Activated CD8-positive, alpha-beta memory T cell treated with anti-CD3 and anti-CD28 coated beads, Interleukin-2, amount 10 ng/mL, durations not matched to agents 7 days and 5 days (primary cell): Measurements from ENCODE around the gene CAPZA1. TPM values are rescaled to one million over a fixed set of nuclear protein-coding genes. Genes with fewer than 3 reads are reported as not detected.
"Not testable (repeated sequence)": the region's sequence is repeated elsewhere in the genome, so short reads cannot be mapped to it uniquely, and the experiment has no call there.

ENCODE experiments used
- ATAC-seq: fragments of 150-1000 bp; cut with Tn5 transposase; one replicate; pipeline ENCODE4 v1.10.0; 2021; ENCODE audit warnings: moderate library complexity
- CTCF ChIA-PET: fragments of 350-600 bp; sonication (Branson Sonifier 250); formaldehyde crosslinking; loops from one replicate; lab custom pipeline; 2021; ENCODE audit warnings: antibody characterized with exemption; lab: Charles Lee
- DNase-seq: peaks from one replicate; pipeline ENCODE4 v3.0.0-alpha.2; 2020
- H3K27ac Mint-ChIP-seq: one replicate; pipeline ENCODE4 v1.8.0; 2021; ENCODE audit warnings: mild to moderate bottlenecking, mixed read lengths
- H3K27me3 Mint-ChIP-seq: one replicate; pipeline ENCODE4 v1.8.0; 2021; ENCODE audit warnings: mixed read lengths
- H3K36me3 Mint-ChIP-seq: one replicate; pipeline ENCODE4 v1.8.0; 2021; ENCODE audit warnings: mild to moderate bottlenecking, mixed read lengths
- H3K4me1 Mint-ChIP-seq: one replicate; pipeline ENCODE4 v1.8.0; 2021; ENCODE audit warnings: mixed read lengths
- H3K4me3 Mint-ChIP-seq: one replicate; pipeline ENCODE4 v1.8.0; 2021; ENCODE audit warnings: mild to moderate bottlenecking, moderate library complexity, mixed read lengths
- H3K9me3 Mint-ChIP-seq: one replicate; pipeline ENCODE4 v1.8.0; 2022; ENCODE audit warnings: low read depth, mixed read lengths
- total RNA-seq, 2 experiments: library from RNA; stranded (reverse); gene quantifications; one replicate each; pipeline ENCODE4 v1.2.3, GENCODE V29; 2021

CAPZA1 gene
- total RNA-seq, 2 experiments from 2014 or later: 293 to 301 TPM

DNA sequence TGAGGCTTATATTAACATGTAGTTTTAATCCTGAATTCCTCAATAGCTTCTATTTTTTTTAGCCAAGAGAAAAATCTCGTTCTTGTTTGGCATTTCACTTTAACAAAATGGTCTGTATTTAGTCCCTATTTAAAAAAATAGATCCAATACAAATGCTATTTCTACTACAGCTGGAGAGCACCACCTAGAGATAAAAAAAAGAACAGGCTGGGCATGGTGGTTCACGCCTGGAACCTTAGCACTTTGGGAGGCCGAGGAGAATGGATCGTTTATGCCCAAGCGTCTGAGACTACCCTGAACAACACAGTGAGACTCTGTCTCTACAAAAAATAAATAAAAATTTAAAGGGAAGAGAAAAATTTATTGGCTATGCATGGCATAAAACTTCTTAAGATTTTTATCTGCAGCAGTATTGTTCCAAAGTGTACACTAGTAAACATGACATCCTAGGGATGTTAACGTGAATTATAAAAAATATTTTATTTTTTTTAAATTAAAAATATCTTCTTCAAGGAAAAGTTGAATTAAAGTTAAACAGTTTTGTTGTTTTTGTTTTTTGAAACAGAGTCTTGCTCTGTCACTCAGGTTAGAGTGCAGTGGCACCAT lies 5.1 kb upstream of the CAPZA1 start:
- ATAC-seq: no peak
- peaks cover 30% of the 10 kb centered on the region for H3K4me1 Mint-ChIP-seq
- peaks cover 5% of the 10 kb centered on the region for H3K36me3 Mint-ChIP-seq
- DNase-seq: no peak
- CTCF ChIA-PET: interaction anchor here (0.7 to 6.1 kb wide), 17 partner anchors 8 to 226 kb away, joined by 3 to 66 read pairs (median 4); partner anchors contain the start of genes CTTNBP2NL and WNT2B
- no peak overlapping the region for H3K4me3 Mint-ChIP-seq
- no peaks in the 10 kb centered on the region for H3K27me3 Mint-ChIP-seq
- H3K27ac Mint-ChIP-seq: no peak overlapping the region
- no peaks in the 10 kb centered on the region for H3K9me3 Mint-ChIP-seq

- Mint-ChIP-seq H3K36me3 (peaks cover 23% of the 10 kb centered on the region), H3K27me3 (no peaks in the 10 kb centered on the region), H3K27ac (peak overlapping the region; percentile 99), H3K9me3 (no peaks in the 10 kb centered on the region), H3K4me1 (peaks cover 25% of the 10 kb centered on the region), H3K4me3 (peak overlapping the region; percentile 99)
- DNase-seq: peak; percentile 53
- ATAC-seq: peak; percentile 18
- CTCF ChIA-PET: interaction anchor here (1.0 to 6.1 kb wide), 11 partner anchors 17 to 227 kb away, joined by 3 to 66 read pairs (median 4); partner anchors contain the start of genes MOV10 and PPM1J
These were observed 1.4 kb upstream of the CAPZA1 start for GRCh38 chr1:112618114-112618720.

- Mint-ChIP-seq H3K4me1 (peaks cover 26% of the 10 kb centered on the region), H3K9me3 (no peaks in the 10 kb centered on the region), H3K36me3 (peaks cover 24% of the 10 kb centered on the region), H3K4me3 (peak within 1 kb of the TSS; percentile 99), H3K27ac (peak within 1 kb of the TSS; percentile 99), H3K27me3 (no peaks in the 10 kb centered on the region)
- ATAC-seq (peak; percentile 27), DNase-seq (peak; percentile 74)
- CTCF ChIA-PET: interaction anchor here (1.0 to 3.3 kb wide), 8 partner anchors 29 to 864 kb away, joined by 3 to 14 read pairs (median 4); partner anchors contain the start of genes MOV10 and PPM1J
These were observed 713 bp upstream of the CAPZA1 start, which contains the start of gene ST7L for GRCh38 chr1:112618721-112619517. TSS of gene ST7L (minus strand) at chr1:112619141. CDS start at chr1:112619113, 28 bp downstream.

DNA sequence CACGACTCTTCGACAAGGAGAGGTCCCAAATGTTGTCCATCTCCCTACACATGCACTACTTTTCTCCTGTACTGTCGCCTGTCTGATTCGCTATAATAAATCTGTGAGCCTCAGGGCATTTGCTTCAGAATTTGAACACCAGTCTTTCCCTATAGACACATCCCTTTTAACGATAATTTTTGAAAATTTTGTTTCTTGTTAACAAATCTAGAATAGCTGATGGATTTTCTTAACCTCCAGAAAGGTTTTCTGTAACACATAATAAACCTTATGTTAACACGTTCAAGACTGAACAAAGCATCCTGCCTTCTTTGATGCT lies 704 bp downstream of the CAPZA1 start:
- ATAC-seq (no peak), DNase-seq (no peak)
- Mint-ChIP-seq H3K4me1 (peaks cover 36% of the 10 kb centered on the region), H3K36me3 (peaks cover 33% of the 10 kb centered on the region), H3K27me3 (no peaks in the 10 kb centered on the region), H3K27ac (peak overlapping the region; percentile 99), H3K9me3 (no peaks in the 10 kb centered on the region), H3K4me3 (peak overlapping the region; percentile 99)
- CTCF ChIA-PET: interaction anchor here (2.3 kb wide), 1 partner anchor 118 kb away, joined by 7 read pairs; no protein-coding TSS in a partner anchor

GRCh38 chr1:112624493-112624892 lies 4.9 kb downstream of the CAPZA1 start:
- not testable (repeated sequence) for H3K27me3 Mint-ChIP-seq, DNase-seq, H3K9me3 Mint-ChIP-seq, ATAC-seq, H3K4me3 Mint-ChIP-seq
- Mint-ChIP-seq H3K27ac (peak overlapping the region; percentile 64), H3K4me1 (peaks cover 57% of the 10 kb centered on the region), H3K36me3 (peaks cover 63% of the 10 kb centered on the region)
- CTCF ChIA-PET: interaction anchor here (1.1 kb wide), 1 partner anchor 41 kb away, joined by 4 read pairs; no protein-coding TSS in a partner anchor

DNA sequence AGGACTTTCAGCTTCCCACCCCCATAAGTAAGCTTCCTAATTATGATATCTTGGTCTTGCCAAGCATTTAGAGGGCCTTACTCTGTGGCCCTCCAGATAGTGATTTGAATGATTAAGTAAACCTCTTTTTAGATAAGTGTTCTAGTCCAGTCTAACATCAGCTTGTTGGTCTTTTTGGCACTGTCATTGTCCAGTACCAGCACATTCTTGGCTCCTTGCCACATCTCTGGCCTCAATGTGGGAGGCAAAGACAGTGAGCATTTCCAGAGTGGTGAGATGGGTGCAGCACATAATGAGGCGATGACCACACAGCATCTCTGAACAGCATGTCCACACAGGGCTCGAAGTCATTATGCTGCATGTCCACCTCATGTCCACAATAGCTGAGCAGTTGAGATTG lies 6.1 kb downstream of the CAPZA1 start:
- H3K4me1 Mint-ChIP-seq: peaks cover 62% of the 10 kb centered on the region
- H3K9me3 Mint-ChIP-seq: no peaks in the 10 kb centered on the region
- no peak overlapping the region for H3K4me3 Mint-ChIP-seq
- DNase-seq (no peak), ATAC-seq (no peak)
- peak overlapping the region; percentile 8 for H3K27ac Mint-ChIP-seq
- peaks cover 62% of the 10 kb centered on the region for H3K36me3 Mint-ChIP-seq
- CTCF ChIA-PET: interaction anchor here (0.6 kb wide), 1 partner anchor 10 kb away, joined by 3 read pairs; no protein-coding TSS in a partner anchor
- H3K27me3 Mint-ChIP-seq: no peaks in the 10 kb centered on the region

- CTCF ChIA-PET: interaction anchor here (0.6 kb wide), 1 partner anchor 11 kb away, joined by 3 read pairs; no protein-coding TSS in a partner anchor
- peaks cover 62% of the 10 kb centered on the region for H3K36me3 Mint-ChIP-seq
- peaks cover 66% of the 10 kb centered on the region for H3K4me1 Mint-ChIP-seq
- no peak for ATAC-seq
- no peak overlapping the region for H3K27ac Mint-ChIP-seq
- no peak overlapping the region for H3K4me3 Mint-ChIP-seq
- H3K27me3 Mint-ChIP-seq: no peaks in the 10 kb centered on the region
- no peaks in the 10 kb centered on the region for H3K9me3 Mint-ChIP-seq
- DNase-seq: no peak
These were observed 6.6 kb downstream of the CAPZA1 start for GRCh38 chr1:112626193-112626592.

- Mint-ChIP-seq H3K4me3 (no peak overlapping the region), H3K27ac (no peak overlapping the region), H3K9me3 (no peaks in the 10 kb centered on the region), H3K36me3 (peaks cover 64% of the 10 kb centered on the region), H3K4me1 (peaks cover 68% of the 10 kb centered on the region), H3K27me3 (no peaks in the 10 kb centered on the region)
- CTCF ChIA-PET: no interaction called here
- DNase-seq (no peak), ATAC-seq (no peak)
These were observed 7.3 kb downstream of the CAPZA1 start for GRCh38 chr1:112626887-112627286.

- Mint-ChIP-seq H3K36me3 (peaks cover 63% of the 10 kb centered on the region), H3K4me1 (peaks cover 69% of the 10 kb centered on the region), H3K27me3 (no peaks in the 10 kb centered on the region), H3K27ac (no peak overlapping the region), H3K4me3 (no peak overlapping the region), H3K9me3 (no peaks in the 10 kb centered on the region)
- CTCF ChIA-PET: no interaction called here
- DNase-seq (no peak), ATAC-seq (no peak)
These were observed 8.9 kb downstream of the CAPZA1 start for GRCh38 chr1:112628516-112628915.

DNA sequence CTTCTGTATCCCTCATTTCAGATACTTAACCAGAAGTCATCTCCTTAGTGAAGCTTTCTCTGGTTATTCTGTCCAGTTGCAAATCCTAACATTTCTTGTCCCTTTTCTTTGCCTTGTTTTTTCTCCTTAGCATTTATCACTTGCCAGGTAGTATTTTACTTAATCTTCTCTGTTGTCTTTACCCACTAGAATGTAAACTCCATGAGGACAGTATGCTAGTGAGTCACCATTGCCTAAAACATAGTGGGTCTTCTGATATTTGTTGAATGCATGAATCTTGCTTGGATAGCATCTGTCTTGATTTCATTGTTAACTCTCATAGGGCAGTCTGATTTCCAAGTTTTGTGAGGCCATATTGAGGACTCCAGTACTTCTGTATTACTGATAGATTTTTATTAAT lies 9.6 kb downstream of the CAPZA1 start:
- H3K27me3 Mint-ChIP-seq: no peaks in the 10 kb centered on the region
- no peak overlapping the region for H3K4me3 Mint-ChIP-seq
- ATAC-seq: no peak
- CTCF ChIA-PET: no interaction called here
- H3K36me3 Mint-ChIP-seq: peaks cover 66% of the 10 kb centered on the region
- H3K4me1 Mint-ChIP-seq: peaks cover 74% of the 10 kb centered on the region
- no peaks in the 10 kb centered on the region for H3K9me3 Mint-ChIP-seq
- DNase-seq: no peak
- H3K27ac Mint-ChIP-seq: peak overlapping the region; percentile 8

- no peak for DNase-seq
- H3K4me1 Mint-ChIP-seq: peaks cover 63% of the 10 kb centered on the region
- CTCF ChIA-PET: no interaction called here
- H3K36me3 Mint-ChIP-seq: peaks cover 39% of the 10 kb centered on the region
- ATAC-seq: no peak
- no peaks in the 10 kb centered on the region for H3K27me3 Mint-ChIP-seq
- H3K9me3 Mint-ChIP-seq: no peaks in the 10 kb centered on the region
- peak overlapping the region; percentile 43 for H3K27ac Mint-ChIP-seq
- H3K4me3 Mint-ChIP-seq: no peak overlapping the region
These were observed 14.0 kb downstream of the CAPZA1 start for GRCh38 chr1:112633628-112634027.

GRCh38 chr1:112634367-112634766 lies 14.7 kb downstream of the CAPZA1 start:
- H3K4me1 Mint-ChIP-seq: peaks cover 61% of the 10 kb centered on the region
- CTCF ChIA-PET: no interaction called here
- no peak overlapping the region for H3K4me3 Mint-ChIP-seq
- no peaks in the 10 kb centered on the region for H3K9me3 Mint-ChIP-seq
- no peak for ATAC-seq
- no peak overlapping the region for H3K27ac Mint-ChIP-seq
- no peaks in the 10 kb centered on the region for H3K27me3 Mint-ChIP-seq
- no peak for DNase-seq
- peaks cover 33% of the 10 kb centered on the region for H3K36me3 Mint-ChIP-seq

- Mint-ChIP-seq H3K4me1 (peaks cover 51% of the 10 kb centered on the region), H3K27me3 (no peaks in the 10 kb centered on the region), H3K4me3 (peak overlapping the region; percentile 42), H3K27ac (peak overlapping the region; percentile 72), H3K36me3 (peaks cover 25% of the 10 kb centered on the region), H3K9me3 (no peaks in the 10 kb centered on the region)
- CTCF ChIA-PET: interaction anchor here (1.1 to 2.3 kb wide), 4 partner anchors 12 to 134 kb away, joined by 3 to 9 read pairs (median 4); no protein-coding TSS in a partner anchor
- DNase-seq (no peak), ATAC-seq (no peak)
These were observed 16.4 kb downstream of the CAPZA1 start for GRCh38 chr1:112636056-112636455.
